GM11168 (cell line): ENCODE data around the gene IL1R2.

ENCODE experiments used
- in situ Hi-C: fragments of 300-500 bp; cut with MboI; formaldehyde crosslinking; loops from one replicate; pipeline ENCODE4 v1.12.0; 2022; ENCODE audit warnings: low sequenced_read_pairs; ENCODE audit not compliant: unreplicated experiment

The IL1R2 gene

DNA sequence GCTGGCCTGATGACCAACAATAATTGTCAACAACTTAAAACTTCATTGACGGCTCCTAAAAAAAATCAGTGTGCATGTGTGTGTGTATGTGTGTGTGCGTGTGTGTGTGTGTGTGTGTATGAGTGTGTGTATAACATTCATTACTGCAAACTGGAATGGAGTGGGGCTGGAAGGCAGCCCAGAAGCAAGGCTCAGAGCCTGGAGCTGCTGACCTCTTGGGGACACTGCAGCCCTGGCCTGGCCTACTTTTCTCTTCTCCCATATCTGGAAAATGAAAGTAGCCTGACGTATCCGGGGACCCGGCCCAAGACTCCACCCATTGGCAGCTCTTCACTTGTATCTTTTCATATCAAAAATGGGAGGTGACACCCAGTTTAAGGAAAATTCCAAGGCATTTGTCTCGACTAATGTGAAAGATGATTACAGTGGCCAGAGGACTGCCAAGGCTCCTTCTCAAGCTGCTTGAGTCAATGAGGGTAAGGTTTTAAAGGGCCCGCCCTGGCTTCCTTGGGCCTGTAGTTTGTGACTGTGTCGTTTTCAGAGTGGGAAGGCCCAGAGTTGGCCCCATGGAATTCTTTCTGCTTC, 78.4 kb downstream of the IL1R2 start:
- in situ Hi-C loops = no loop called here

DNA sequence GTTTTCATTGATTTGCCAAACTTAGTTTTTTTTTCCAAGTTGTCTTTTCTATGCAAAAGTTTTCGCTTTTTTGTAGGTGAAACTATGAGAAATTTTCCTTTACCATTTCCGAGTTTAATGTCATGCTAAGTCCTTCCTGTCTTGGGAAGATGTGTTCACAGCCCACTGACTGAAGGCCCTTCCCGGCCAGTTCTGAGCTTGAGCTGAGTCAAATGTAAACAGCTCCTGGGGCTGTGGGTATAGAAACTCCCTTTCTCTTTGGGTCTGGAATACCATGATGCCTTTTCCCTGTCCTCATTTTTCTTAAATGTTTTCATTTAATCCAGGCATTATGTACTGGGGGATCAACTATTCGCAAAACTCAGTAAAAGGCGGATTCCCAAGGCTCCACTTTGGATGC, 81.0 kb downstream of the IL1R2 start:
- in situ Hi-C loops = no loop called here

DNA sequence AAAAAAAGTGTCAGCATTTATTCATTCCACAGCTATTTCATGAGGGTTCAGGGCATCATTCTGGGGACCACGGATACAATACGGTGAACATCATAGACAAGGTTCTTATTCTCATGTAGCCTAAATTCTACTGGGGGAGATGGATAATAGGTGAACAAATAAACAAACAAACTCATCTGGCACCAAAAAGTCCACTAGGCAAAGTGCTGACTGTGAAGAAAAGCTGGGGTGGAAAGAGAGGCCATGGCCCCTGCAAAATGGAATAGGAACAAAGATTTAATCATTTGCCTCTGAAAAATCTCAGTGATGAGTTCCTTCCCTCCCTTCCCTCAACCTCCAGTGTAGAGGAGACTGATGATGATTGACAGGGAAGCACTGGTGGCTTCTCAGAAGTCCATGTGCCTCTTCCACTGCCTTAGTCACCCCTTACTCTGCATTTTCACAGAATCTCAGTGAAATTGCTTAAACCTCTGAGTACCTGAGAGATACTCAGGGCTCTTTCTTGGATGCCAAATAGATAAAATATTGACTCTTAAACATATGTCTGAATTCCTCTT, 81.5 kb downstream of the IL1R2 start:
- in situ Hi-C loops = no loop called here

DNA sequence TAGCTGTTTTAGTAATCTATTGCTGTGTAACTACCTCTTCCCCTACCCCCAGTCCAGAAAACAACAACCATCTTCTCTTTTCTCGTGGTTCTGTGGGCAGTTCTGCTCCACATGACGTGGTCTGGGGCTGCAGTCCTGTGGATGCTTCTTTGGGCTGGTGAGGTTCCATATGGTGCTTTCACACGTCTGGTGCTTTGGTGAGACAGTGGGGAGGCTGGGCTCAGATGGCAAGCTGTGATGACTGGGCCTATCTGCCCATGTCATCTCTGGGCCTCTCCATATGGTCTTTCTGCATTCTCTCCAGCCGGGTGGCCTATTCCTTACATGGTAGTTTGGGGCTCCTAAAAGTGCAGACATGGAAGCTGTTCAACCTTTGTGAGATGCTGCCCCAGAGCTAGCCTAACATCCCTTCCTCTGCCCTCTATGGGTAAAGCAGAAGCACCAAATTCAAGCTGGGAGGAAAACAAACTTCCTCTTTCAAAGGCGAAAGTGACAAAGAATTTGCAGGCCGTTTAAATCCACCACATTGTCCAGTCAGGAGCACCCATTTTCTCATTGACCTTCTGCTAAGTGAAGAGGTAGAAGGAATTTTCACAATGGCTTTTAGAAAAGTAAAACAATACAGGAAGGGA, 82.5 kb downstream of the IL1R2 start:
- in situ Hi-C loops = no loop called here

DNA sequence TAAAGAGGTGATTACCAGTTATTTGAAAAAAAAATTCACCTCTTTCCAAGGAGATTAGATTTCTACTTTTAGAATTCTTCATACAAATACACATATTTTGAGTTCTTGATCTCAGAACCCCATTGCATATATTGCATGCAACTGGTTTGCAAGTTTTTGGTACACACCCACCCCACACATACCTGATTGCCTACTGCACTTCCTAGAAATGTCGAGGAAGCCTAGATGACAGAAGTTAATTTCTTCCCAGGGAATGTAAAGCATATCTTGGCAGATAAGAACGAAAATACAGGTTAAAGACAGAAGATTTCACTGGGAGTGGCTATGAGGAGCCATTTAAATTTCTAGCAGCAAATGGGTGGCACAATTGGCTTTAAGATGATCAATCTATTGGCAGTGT, 83.7 kb downstream of the IL1R2 start:
- in situ Hi-C loops = no loop called here

DNA sequence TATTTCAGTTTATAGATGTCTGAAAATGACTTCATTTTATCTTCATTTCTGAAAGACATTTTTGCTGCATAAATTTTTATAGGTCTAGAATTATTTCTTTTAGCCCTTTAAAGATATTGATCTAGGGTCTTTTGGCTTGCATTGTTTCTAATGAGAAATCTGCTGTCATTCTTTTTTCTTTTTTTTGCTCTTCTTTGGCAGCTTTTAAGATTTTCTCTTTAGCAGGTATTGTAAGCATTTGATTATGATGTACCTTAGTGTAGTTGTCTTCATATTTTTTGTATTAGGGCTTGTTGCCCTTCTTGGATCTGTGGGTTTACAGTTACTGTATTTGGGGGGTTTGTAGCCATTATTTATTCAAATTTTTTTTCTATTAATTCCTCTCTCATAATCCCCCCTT, 84.8 kb downstream of the IL1R2 start:
- in situ Hi-C loops = no loop called here
